Prostate gland (tissue), 2 donors: ENCODE data around the gene TFB2M.

ENCODE experiments used
- CTCF ChIP-seq, 4 experiments: fragments of 200-600 bp in 2 of 4; fragments of 450-650 bp in 2 of 4; sonication (generic) in 2 of 4; IDR thresholded peaks; 1 replicate in 3 of 4; 2 replicates in 1 of 4; pipeline ENCODE4 v1.5.1; 2016 to 2019; ENCODE audit warnings: antibody characterized with exemption in 4 of 4, mild to moderate bottlenecking in 2 of 4, moderate library complexity in 2 of 4
- POLR2A ChIP-seq: fragments of 450-650 bp; IDR thresholded peaks from one replicate; pipeline ENCODE4 v1.6.1; 2016; ENCODE audit warnings: antibody characterized with exemption, mild to moderate bottlenecking
- POLR2AphosphoS5 ChIP-seq: sonication (generic); formaldehyde crosslinking; IDR thresholded peaks from one replicate; pipeline ENCODE4 v1.6.1; 2017; ENCODE audit warnings: antibody characterized with exemption

- TF ChIP-seq CTCF (IDR thresholded peaks at IDR 0.05), result no peak
- TF ChIP-seq POLR2AphosphoS5, result no peak
- TF ChIP-seq POLR2A, result no peak
These were observed 5.9 kb upstream of the TFB2M start for GRCh38 chr1:246571953-246572352.
